ENCODE data around the gene SPAG16.

Gene SPAG16

GRCh38 chr2:214128040-214128439 lies 843.8 kb downstream of the SPAG16 start:
- Histone ChIP-seq H3K27me3 (ENCODE audit: low read depth, low read length) (no peaks in the 10 kb centered on the region), H4K20me1 (ENCODE audit: insufficient read depth, low read length) (no peaks in the 10 kb centered on the region), H3K4me3 (ENCODE audit: low read length) (no peak overlapping the region), H2AFZ (ENCODE audit: low read depth, low read length) (no peak overlapping the region), H3K79me2 (ENCODE audit: low read length) (no peaks in the 10 kb centered on the region), H3K9ac (ENCODE audit: low read length) (no peak overlapping the region), H3K4me1 (ENCODE audit: low read length) (peaks cover 22% of the 10 kb centered on the region), H3K36me3 (replicated peaks; ENCODE audit: low read depth, low read length) (no peaks in the 10 kb centered on the region), H3K9me3 (ENCODE audit: insufficient read depth, low read length) (no peaks in the 10 kb centered on the region), H3K27ac (ENCODE audit: low read length) (no peak overlapping the region; the same call in 1 of the 2 replicates), H3K4me2 (ENCODE audit: low read length) (peak overlapping the region; percentile 23; the same call in 1 of the 2 replicates)
- TF ChIP-seq EZH2phosphoT487 (IDR thresholded peaks at IDR 0.05; ENCODE audit: low read depth) (no peak), CTCF (IDR thresholded peaks at IDR 0.05; ENCODE audit: low read depth, low read length) (no peak)

- H3K9me3 ChIP-seq (ENCODE audit: insufficient read depth, low read length): no peaks in the 10 kb centered on the region
- peaks cover 27% of the 10 kb centered on the region for H3K4me1 ChIP-seq (ENCODE audit: low read length)
- H3K4me2 ChIP-seq (ENCODE audit: low read length): no peak overlapping the region
- H2AFZ ChIP-seq (ENCODE audit: low read depth, low read length): no peak overlapping the region
- H3K79me2 ChIP-seq (ENCODE audit: low read length): no peaks in the 10 kb centered on the region
- no peak overlapping the region for H3K27ac ChIP-seq (ENCODE audit: low read length)
- no peaks in the 10 kb centered on the region for H3K27me3 ChIP-seq (ENCODE audit: low read depth, low read length)
- no peaks in the 10 kb centered on the region for H3K36me3 ChIP-seq (replicated peaks; ENCODE audit: low read depth, low read length)
- no peak overlapping the region for H3K4me3 ChIP-seq (ENCODE audit: low read length)
- TF ChIP-seq CTCF (IDR thresholded peaks at IDR 0.05; ENCODE audit: low read depth, low read length) (no peak), EZH2phosphoT487 (IDR thresholded peaks at IDR 0.05; ENCODE audit: low read depth) (no peak)
- no peaks in the 10 kb centered on the region for H4K20me1 ChIP-seq (ENCODE audit: insufficient read depth, low read length)
- no peak overlapping the region for H3K9ac ChIP-seq (ENCODE audit: low read length)
These were observed 845.9 kb downstream of the SPAG16 start for GRCh38 chr2:214130114-214130513.

DNA sequence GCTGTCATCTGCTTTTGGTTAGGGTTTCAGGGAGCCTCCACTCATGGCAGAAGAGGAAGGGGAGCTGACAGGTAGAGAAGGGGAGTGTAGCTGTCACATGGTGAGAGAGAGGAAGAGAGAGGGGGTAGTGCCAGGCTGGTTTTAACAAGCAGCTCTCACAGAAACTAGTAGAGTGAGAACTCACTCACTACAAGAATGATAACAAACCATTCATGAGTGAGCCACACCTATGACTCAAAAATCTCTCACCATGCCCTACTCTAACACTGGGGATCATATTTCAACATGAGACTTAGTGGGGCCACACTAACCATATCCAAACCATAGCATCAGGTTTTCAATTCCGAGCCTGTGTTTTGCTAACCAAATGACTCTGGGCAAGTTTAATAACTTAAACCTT lies 851.7 kb downstream of the SPAG16 start:
- Histone ChIP-seq H3K9ac (ENCODE audit: low read length) (no peak overlapping the region), H3K27ac (ENCODE audit: low read length) (peak overlapping the region; percentile 67), H3K4me3 (ENCODE audit: low read length) (no peak overlapping the region; the same call in 1 of the 2 replicates), H3K27me3 (ENCODE audit: low read depth, low read length) (no peaks in the 10 kb centered on the region), H3K9me3 (ENCODE audit: insufficient read depth, low read length) (no peaks in the 10 kb centered on the region), H3K36me3 (replicated peaks; ENCODE audit: low read depth, low read length) (peaks cover 3% of the 10 kb centered on the region), H2AFZ (ENCODE audit: low read depth, low read length) (0 out of 2 replicates have a peak overlapping the region, but pooled peaks have one; percentile 7), H4K20me1 (ENCODE audit: insufficient read depth, low read length) (no peaks in the 10 kb centered on the region), H3K4me1 (ENCODE audit: low read length) (peaks cover 40% of the 10 kb centered on the region), H3K79me2 (ENCODE audit: low read length) (no peaks in the 10 kb centered on the region), H3K4me2 (ENCODE audit: low read length) (peak overlapping the region; percentile 35)
- TF ChIP-seq EZH2phosphoT487 (IDR thresholded peaks at IDR 0.05; ENCODE audit: low read depth) (no peak), CTCF (IDR thresholded peaks at IDR 0.05; ENCODE audit: low read depth, low read length) (no peak)

GRCh38 chr2:214138779-214139178 lies 854.5 kb downstream of the SPAG16 start:
- H3K79me2 ChIP-seq (ENCODE audit: low read length): no peaks in the 10 kb centered on the region
- no peak overlapping the region for H2AFZ ChIP-seq (ENCODE audit: low read depth, low read length)

More at GRCh38 chr2:214138779-214139178, 854.5 kb downstream of the SPAG16 start:
- Histone ChIP-seq H3K4me1 (ENCODE audit: low read length) (peaks cover 50% of the 10 kb centered on the region), H3K9ac (ENCODE audit: low read length) (peak overlapping the region; percentile 10; the same call in 1 of the 2 replicates), H3K27me3 (ENCODE audit: low read depth, low read length) (no peaks in the 10 kb centered on the region), H3K27ac (ENCODE audit: low read length) (peak overlapping the region; percentile 84), H3K4me3 (ENCODE audit: low read length) (no peak overlapping the region), H3K9me3 (ENCODE audit: insufficient read depth, low read length) (no peaks in the 10 kb centered on the region), H4K20me1 (ENCODE audit: insufficient read depth, low read length) (no peaks in the 10 kb centered on the region), H3K36me3 (replicated peaks; ENCODE audit: low read depth, low read length) (peaks cover 3% of the 10 kb centered on the region), H3K4me2 (ENCODE audit: low read length) (peak overlapping the region; percentile 45)
- TF ChIP-seq EZH2phosphoT487 (IDR thresholded peaks at IDR 0.05; ENCODE audit: low read depth) (no peak), CTCF (IDR thresholded peaks at IDR 0.05; ENCODE audit: low read depth, low read length) (no peak)
